GM18519 (cell line): Measurements from ENCODE around the gene SPATA6L.
"Not testable (repeated sequence)": the region's sequence is repeated elsewhere in the genome, so short reads cannot be mapped to it uniquely, and the experiment has no call there.

ENCODE experiments used
- ATAC-seq: cut with Tn5 transposase; IDR thresholded peaks from one replicate; pipeline ENCODE4 v1.9.1; 2021; ENCODE audit warnings: mild to moderate bottlenecking, moderate library complexity; ENCODE audit not compliant: unreplicated experiment, low FRiP score

The SPATA6L gene

GRCh38 chr9:4678679-4679267, 12.5 kb upstream of the SPATA6L start:
- no peak for ATAC-seq

DNA sequence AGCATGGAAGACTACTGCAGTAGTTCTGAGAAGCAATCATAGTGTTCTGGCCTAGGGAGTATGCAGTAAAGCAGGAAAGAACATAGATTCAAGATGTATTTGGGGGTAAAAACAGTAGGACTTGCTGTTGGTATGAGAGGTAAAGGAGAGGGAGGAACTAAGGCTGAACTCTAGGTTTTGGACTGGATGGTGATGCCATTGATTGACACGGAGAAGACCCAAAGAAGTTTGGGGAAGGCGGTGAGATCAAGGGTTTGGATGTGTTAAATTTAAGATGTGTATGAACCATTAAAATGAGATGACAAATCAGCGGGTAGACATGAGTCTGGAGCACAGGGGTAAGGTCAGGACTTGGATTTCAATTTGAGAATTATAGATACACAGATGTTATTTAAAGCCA, 11.1 kb upstream of the SPATA6L start:
- no peak for ATAC-seq

DNA sequence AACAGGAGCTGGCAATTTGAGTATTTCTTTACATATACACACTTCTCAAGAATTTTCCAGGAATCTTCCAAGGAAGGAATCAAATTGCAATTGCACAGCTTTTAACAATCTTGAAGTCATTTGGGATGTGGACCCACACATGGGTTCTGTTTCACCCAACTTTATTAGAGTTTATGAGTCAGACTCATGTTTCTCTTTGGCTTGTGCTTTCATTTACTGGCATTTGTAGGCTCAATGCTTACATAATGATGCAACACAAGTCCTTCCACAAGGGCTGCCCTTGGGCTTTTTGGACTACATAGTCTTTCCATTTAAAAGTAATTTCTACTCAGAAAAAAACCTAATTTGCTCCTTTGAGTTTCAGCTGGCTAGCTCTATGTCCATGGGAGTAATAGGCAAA, 8.5 kb upstream of the SPATA6L start:
- no peak for ATAC-seq

- ATAC-seq = no peak
These were observed 5.5 kb upstream of the SPATA6L start for GRCh38 chr9:4671737-4672136.

DNA sequence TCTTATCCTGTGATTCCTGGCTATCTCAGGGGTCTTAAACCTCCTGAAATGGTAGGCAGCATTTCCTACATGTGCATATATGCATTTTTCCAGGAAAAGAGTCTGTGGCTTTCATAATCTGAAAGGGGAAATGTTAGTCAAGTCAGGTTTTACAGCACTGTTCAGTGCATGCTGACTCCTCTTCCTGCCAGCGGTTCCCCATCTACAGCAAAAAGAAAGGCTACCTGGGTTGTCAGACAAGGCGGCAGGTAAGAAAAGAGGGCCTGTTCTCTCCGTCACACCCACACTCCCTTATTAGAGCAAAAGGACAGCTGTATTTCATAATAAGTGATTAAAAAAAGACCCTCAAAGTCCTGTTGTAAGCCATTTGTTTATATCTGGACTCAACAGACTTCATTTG, 4.3 kb upstream of the SPATA6L start:
- no peak for ATAC-seq

DNA sequence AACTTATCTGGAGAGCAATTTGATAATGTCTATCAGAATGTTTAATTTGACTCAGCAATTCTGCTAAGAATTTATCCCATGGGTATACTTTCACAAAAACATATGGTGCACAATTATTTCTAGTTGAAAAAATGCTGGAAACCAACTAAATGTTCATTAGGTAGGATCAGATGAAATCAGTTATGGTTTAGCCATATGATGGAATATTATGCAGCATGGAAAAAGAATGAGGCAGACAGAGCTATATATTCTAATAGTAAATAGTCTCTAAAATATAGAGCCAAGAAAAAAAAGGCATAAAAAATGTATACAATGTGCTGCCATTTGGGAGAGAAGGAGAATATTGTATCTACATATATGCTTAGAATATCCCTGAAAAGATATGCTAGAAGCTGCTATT, 3.6 kb upstream of the SPATA6L start:
- no peak for ATAC-seq

- no peak for ATAC-seq
These were observed 2.3 kb upstream of the SPATA6L start for GRCh38 chr9:4668604-4669003.

GRCh38 chr9:4667681-4668080, 1.4 kb upstream of the SPATA6L start:
- ATAC-seq = no peak

- ATAC-seq = no peak
These were observed 923 bp downstream of the SPATA6L start for GRCh38 chr9:4665357-4665756.

GRCh38 chr9:4663956-4664355, 2.3 kb downstream of the SPATA6L start:
- no peak for ATAC-seq

DNA sequence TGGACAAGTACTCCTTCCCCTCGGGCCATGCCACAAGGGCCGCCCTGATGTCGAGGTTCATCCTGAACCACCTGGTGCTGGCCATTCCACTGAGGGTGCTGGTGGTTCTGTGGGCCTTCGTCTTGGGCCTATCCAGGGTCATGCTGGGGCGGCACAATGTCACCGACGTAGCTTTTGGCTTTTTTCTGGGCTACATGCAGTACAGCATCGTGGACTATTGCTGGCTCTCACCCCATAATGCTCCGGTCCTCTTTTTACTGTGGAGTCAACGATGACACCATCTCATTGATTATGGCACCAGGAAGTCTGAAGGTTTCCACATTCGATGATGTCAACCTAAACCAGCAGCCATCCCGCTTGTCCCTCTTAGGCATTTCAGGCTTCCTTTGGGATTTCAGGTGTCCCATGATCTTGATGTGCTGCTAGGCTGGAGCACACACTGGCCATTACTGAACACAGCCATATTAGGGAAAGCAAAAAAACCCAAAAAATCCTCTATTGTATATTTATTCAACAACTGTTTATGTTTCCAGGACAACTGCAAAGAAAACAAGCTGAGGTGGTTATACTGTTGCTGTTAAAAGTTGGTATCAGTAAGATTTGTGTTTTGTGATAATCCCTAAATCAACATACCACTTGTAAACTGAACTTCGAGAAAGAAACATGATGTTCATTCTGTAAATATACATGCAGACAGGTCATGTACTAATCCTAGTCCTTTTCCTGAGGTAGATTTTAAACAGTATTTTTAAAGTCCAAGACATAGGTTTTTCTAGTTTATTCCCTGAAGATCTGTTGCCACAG, 3.1 kb downstream of the SPATA6L start:
- no peak for ATAC-seq

DNA sequence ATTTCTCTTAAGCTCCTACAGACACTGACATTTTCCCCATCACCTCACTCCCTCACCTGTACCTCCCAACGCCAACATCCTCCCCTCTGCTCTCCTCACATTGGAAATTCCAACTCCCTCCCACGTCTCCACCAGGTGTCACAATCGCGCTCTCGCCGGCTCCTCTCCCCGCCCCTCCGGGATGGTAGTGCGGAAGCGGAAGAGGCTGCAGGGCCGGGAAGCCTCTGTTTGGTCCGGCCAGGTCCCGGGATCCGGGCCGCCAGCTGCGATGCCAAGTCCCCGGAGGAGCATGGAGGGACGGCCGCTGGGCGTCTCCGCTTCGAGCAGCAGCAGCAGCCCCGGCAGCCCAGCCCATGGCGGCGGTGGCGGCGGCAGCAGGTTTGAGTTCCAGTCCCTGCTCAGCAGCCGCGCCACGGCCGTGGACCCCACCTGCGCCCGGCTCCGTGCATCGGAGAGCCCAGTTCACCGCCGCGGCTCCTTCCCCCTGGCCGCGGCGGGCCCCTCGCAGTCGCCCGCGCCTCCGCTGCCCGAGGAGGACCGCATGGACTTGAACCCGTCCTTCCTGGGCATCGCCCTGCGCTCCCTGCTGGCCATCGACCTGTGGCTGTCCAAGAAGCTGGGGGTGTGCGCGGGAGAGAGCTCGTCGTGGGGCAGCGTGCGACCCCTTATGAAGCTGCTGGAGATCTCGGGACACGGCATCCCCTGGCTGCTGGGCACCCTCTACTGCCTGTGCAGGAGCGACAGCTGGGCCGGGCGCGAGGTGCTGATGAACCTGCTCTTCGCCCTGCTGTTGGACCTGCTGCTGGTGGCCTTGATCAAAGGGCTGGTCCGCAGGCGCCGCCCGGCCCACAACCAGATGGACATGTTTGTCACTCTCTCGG, 3.9 kb downstream of the SPATA6L start, which contains the start of gene PLPP6:
PLPP6 (plus strand) TSS at position 187 of the 881 bp plus-strand sequence; CDS start at position 269, 82 bp downstream.
- ATAC-seq = peak; percentile 64

GRCh38 chr9:4661611-4662010, 4.7 kb downstream of the SPATA6L start:
- no peak for ATAC-seq

GRCh38 chr9:4661165-4661564, 5.1 kb downstream of the SPATA6L start:
- no peak for ATAC-seq

- not testable (repeated sequence) for ATAC-seq
These were observed 5.6 kb downstream of the SPATA6L start for GRCh38 chr9:4660665-4661064.

GRCh38 chr9:4657426-4658159, 8.7 kb downstream of the SPATA6L start:
- ATAC-seq = no peak

DNA sequence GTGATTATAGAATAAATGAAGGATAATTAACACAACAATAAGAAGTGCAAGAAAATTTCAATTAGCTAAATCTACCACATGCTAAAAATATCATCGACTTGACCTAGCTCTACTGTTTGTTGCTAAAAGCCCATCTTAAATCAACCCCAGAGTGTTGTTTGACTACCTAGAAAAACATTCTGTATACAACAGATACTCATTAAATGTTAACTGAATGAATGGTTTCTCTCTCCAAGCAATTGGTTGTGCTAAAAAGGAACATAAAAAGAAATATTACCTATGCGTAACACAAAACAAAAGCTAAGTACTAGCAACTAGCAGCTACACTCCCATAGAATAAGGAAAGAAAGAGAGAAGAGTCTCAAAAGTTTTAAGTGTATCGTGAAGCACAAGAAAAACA, 9.7 kb downstream of the SPATA6L start:
- ATAC-seq = no peak

- ATAC-seq = not testable (repeated sequence)
These were observed 10.1 kb downstream of the SPATA6L start for GRCh38 chr9:4656196-4656595.

- no peak for ATAC-seq
These were observed 11.7 kb downstream of the SPATA6L start for GRCh38 chr9:4654538-4654937.

- no peak for ATAC-seq
These were observed 12.2 kb downstream of the SPATA6L start for GRCh38 chr9:4654084-4654483.
